NCI-H524 treated with DMSO at 0.1 percent for 48 hours (cell line): Measurements from ENCODE around the gene ELP6.

Experiments used
- DNase-seq: peaks from one replicate; lab custom pipeline; 2025; lab: John Stamatoyannopoulos, UW

ELP6 gene

DNA sequence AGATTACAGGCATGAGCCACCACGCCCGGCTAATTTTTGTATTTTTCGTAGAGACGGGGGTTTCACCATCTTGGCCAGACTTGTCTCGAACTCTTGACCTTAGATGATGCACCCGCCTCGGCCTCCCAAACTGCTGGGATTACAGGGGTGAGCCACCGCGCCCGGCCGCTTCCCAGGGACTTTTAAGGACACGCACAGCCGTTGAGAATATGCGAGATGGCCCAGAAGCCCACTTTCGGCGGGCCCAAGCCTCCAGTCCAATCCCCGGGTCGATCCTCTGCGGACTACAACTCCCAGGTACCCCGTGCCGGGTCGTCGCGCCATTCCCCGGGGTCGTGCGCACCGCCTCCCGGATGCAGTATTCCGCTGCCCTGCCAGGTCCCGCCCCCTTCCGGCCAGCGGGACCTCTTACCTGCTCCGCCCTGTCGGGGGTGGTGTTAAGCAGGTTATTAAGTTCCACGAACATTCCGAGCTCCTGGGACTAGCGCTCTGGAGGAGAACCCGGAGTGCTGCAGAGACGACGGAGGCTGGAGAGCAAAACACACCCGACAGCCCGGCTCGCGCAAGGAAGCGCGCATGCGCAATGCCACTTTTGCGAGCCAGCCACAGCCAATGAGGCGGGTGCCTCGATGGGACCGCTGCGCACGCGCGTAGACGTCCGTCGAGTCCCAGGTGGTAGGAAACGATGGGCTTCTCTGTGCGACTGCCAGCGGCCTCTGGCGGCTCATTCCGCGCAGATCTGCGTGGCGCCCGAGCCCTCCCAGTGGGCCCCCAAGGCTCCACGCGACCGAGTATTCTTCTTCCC lies at the start of gene ELP6:
ELP6 (minus strand) TSS at position 588 of the 805 bp plus-strand sequence; CDS start at position 466, 122 bp downstream.
- peak; percentile 86 for DNase-seq

GRCh38 chr3:47556351-47556750 lies 42.8 kb upstream of the ELP6 start:
- no peak for DNase-seq

DNA sequence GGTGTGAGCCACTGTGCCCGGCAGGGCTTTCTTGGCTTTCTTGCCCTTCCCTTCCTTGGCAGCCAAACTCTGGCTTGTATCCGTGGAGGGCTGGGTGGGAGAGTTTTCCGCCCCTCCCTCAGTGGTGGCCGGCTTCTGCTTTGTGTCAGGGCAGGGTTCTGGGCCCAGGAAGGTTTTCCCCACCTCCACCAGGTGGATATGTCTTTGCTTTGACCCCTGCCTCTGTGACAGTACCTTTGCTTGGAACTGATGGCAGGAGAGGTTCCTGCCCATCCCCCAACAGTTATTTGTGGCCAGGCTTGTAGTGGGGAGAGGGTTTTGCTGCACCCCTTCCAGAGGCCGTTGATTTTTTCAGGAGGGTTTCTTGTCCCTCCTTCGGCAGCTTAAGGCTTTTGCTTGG lies 40.8 kb upstream of the ELP6 start:
- DNase-seq: no peak

GRCh38 chr3:47553407-47553806 lies 39.9 kb upstream of the ELP6 start:
- DNase-seq: no peak

- DNase-seq: no peak
These were observed 29.1 kb upstream of the ELP6 start for GRCh38 chr3:47542471-47543173.

DNA sequence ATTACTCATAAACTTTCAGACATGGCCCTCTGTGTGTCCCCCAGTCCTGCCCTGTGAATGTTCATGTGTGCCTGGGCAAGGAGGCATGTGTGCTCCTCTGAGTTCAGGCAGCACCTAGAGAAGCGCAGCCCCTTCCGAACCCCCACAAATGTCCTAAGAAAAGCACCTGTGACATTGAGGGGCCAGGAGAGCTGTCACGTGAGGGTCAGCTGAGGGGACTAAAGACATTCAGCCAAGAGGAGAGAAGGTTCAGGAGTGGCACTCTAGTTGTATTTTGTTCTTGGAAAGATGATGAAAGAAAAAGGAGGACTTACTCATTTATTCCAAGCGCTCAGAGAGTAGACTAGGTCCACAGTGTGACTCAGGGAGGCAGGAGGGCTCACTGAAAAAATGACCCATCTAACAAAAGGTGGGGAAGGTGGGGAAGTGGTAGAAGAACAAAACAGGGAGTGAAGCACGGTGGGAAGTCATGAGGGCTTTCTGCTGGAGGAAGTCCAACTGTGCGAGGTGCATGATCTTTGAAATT lies 28.1 kb upstream of the ELP6 start:
- DNase-seq: no peak

GRCh38 chr3:47540281-47540680 lies 26.8 kb upstream of the ELP6 start:
- no peak for DNase-seq

DNA sequence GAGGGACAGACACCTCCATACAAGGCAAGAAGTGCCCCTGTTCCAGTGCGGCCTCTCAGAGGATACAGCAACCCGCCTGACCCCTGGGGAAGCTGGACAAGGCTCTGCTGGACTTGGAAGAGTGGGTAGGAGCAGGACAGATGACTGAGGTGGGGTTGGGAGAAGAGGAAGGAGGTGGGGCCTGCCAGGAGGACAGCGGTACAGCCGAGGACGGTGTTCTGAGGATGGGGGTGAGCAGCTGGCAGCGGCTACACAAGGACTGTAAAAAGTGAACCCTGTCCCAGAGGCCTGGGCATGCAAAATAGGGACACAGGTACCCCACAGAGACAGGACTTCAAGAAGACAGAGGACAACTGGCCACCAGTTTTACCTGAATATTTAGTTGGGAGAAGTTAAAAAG lies 23.5 kb upstream of the ELP6 start:
- no peak for DNase-seq

DNA sequence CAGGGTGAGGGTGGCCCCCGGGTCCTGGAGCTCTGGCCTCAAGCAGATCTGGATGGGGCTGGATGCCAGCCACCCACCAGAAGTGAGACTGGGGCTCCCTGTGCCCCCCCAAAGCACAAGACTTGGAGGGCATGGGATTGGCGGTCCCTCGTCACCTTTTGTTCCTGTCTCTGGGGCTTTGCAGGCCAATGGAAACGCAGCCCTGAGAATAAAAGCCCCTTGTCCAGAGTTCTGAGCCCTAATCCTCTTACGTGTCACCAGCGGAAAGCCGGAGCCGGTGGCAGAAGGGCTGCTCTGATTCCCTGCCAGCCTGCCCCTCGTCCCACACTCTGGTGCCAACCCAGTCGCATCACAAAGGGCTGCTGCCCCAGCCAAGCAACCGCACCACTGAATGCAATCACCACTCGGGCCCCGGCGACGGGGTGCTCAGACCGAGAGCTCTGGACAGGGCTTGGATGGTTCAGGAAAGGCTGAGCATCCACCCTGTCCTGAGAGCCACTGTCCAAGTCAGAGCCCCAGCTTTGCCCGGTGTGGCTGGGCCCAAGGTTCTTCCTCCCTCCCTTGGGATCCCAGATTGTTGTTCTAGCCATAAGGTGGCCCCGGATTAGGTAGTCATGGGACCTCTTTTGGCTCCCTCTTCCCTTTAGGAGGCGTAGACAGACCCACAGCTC lies 22.8 kb upstream of the ELP6 start:
- DNase-seq: peak; percentile 51

- no peak for DNase-seq
These were observed 20.5 kb upstream of the ELP6 start for GRCh38 chr3:47533996-47534454.

- no peak for DNase-seq
These were observed 20.0 kb upstream of the ELP6 start for GRCh38 chr3:47533481-47533880.

GRCh38 chr3:47527952-47528725 lies 14.6 kb upstream of the ELP6 start:
- no peak for DNase-seq

- DNase-seq: no peak
These were observed 12.1 kb upstream of the ELP6 start for GRCh38 chr3:47525617-47526016.

GRCh38 chr3:47523310-47524073 lies 10.0 kb upstream of the ELP6 start:
- no peak for DNase-seq

DNA sequence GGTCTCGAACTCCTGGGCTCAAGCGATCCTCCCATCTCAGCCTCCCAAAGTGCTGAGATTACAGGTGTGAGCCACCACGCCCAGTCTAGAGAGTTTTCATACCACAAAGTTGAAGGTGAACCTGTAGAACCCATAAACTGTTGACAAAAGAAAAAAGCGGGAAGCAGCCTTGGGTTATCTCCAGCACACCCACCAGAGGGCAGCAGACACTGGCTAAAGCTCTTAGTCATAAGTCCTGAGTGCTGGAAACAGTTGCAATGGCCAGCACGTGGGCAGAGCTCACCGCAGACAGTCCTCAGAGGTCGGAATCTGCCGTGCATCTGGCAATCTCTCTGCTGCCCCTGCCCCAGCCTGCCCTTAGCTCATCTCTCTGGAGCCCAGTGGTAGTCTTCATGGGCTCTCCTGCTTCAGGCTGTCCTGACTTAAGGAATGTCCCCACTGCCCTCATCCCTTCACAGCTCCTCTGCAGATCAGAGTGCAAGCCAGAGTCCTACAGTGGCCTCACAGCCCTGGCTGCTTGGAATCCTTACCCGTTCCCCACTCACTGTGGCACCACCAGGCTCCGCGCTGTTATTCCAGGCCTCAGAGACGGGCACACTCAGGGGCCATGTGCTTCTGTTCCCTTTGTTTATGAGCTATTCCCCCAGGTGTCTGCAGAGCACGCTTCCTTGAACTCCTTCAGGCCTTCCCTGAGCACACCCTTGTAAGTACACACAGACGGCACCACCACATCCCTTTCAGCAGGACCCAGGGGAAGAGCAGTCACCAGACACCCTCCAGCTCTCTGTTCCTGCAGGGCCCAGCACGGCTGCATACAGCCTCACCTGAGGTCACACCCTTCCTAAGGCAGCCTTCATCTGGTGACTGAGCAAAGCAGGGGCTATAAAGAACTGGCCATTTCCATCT lies 8.8 kb upstream of the ELP6 start:
- peak; percentile 31 for DNase-seq

DNA sequence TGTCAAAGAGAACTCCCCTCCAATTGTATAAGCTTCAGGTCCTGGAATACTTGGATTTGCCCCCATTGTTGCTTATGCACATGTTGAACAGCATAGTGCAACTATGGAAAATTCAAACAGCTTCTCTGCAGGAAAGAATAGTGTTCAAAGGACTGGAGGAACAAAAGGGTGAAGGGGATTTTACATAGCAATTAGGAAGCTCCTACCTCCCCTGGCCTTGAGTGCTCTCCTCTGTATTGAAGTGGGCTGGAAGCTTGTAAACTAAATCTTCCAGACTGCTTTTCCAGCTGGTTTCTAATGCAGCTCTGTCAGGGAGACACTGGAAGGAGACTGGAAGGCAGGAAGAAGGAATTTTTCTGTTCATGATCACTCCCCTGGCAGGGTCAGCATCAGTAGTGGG lies 7.2 kb upstream of the ELP6 start:
- no peak for DNase-seq

- no peak for DNase-seq
These were observed 4.4 kb upstream of the ELP6 start for GRCh38 chr3:47517937-47518336.

DNA sequence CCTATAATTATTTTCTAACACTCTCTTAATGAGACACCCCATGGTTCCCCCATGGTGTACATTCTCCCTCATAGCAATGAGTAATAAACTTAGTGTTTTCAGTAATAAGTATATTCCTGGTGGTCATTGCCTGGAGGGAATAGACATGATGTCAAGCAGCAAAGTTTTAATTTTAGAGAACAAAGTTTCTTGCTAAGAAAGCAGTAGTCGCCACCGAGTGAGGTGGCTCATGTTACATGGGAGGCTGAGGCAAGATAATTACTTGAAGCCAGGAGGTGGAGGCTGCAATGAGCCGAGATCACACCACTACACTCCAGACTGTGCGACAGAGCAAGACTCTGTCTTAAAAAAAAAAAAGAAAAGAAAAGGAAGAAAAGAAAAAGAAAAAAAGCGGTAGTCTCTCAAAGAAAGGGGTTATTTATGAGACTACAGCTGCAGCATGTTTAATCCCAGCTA lies 2.4 kb upstream of the ELP6 start:
- DNase-seq: no peak

DNA sequence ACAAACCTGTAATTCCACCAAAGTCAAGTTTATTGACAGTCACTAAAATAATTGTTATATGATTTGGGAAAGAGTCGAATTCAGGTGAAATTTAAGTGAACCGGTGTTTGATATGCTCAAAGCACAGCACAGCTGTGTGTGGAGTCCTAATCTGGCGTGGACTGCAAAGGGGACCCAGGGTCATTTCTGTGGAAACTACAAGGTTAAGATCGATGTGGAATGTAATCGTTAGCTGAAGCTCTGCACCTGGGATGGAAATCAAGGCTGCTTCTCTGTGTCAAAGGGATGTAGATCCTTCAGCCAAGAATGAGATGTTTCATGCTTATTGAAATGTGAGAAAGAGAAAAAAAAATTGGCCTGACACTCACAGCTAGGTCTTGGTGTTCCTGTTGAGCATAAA lies 1.6 kb upstream of the ELP6 start:
- DNase-seq: no peak
